H1 (cell line): ENCODE measurements around the gene MLYCD. TPM values are rescaled to one million over a fixed set of nuclear protein-coding genes. Genes with fewer than 3 reads are reported as not detected.

ENCODE experiments used
- CTCF ChIA-PET: fragments of 300-600 bp; sonication (Branson Sonifier 250); formaldehyde crosslinking; loops from one replicate; lab custom pipeline; 2021; ENCODE audit not compliant: partially characterized antibody; lab: Charles Lee
- POLR2A ChIA-PET: fragments of 300-600 bp; sonication (Branson Sonifier 250); formaldehyde crosslinking; loops from one replicate; lab custom pipeline; 2021; ENCODE audit warnings: inconsistent platforms; ENCODE audit not compliant: partially characterized antibody; lab: Charles Lee
- DNase-seq, 2 experiments: peaks; one replicate each; pipeline versions ENCODE4 v3.0.0 to v3.0.0-alpha.2; 2010 to 2022; ENCODE audit warnings: low spot score in 2 of 2, low read depth in 1 of 2, mixed read lengths in 1 of 2
- FAIRE-seq: peaks from 2 replicates; lab custom pipeline; 2011; peaks lifted over from hg19 to GRCh38; lab: Jason Lieb, UNC
- H2AFZ ChIP-seq: 2 replicates; pipeline ENCODE4 v1.8.1; 2012; ENCODE audit warnings: low read length, inconsistent platforms
- H2AK5ac ChIP-seq: 2 replicates; pipeline ENCODE4 v1.6.1; 2013; ENCODE audit warnings: low read depth, low read length
- H2BK120ac ChIP-seq: replicated peaks from 2 replicates; pipeline ENCODE3; 2013; ENCODE audit warnings: low read depth, low read length, inconsistent platforms
- H2BK12ac ChIP-seq: 2 replicates; pipeline ENCODE4 v1.6.1; 2013; ENCODE audit warnings: low read depth, low read length
- H2BK15ac ChIP-seq: 2 replicates; pipeline ENCODE4 v1.6.1; 2013; ENCODE audit warnings: low read length
- H2BK20ac ChIP-seq: 2 replicates; pipeline ENCODE4 v1.6.1; 2013; ENCODE audit warnings: low read length
- H2BK5ac ChIP-seq: 2 replicates; pipeline ENCODE4 v1.6.1; 2013; ENCODE audit warnings: low read depth, low read length
- H3K14ac ChIP-seq: 2 replicates; pipeline ENCODE4 v1.6.1; 2013; ENCODE audit warnings: inconsistent platforms; ENCODE audit not compliant: insufficient read length
- H3K18ac ChIP-seq: 2 replicates; pipeline ENCODE4 v1.6.1; 2013; ENCODE audit warnings: low read length; ENCODE audit errors: extremely low read depth
- H3K23ac ChIP-seq: 2 replicates; pipeline ENCODE4 v1.6.1; 2013; ENCODE audit warnings: inconsistent platforms; ENCODE audit not compliant: insufficient read length
- H3K23me2 ChIP-seq: 2 replicates; pipeline ENCODE4 v1.6.1; 2013; ENCODE audit warnings: low read depth, low read length
- H3K27ac ChIP-seq: 2 replicates; pipeline ENCODE4 v1.6.1; 2011; ENCODE audit warnings: low read depth, low read length, inconsistent platforms
- H3K27me3 ChIP-seq, 4 experiments: replicated peaks in 1 of 4; 1 replicate in 1 of 4; 2 replicates in 3 of 4; pipeline versions ENCODE4 v1.6.1 to v1.8.1; 2011 to 2013; ENCODE audit warnings: low read length in 3 of 4, mild to moderate bottlenecking in 3 of 4, inconsistent platforms in 2 of 4, mixed read lengths in 2 of 4, moderate library complexity in 1 of 4; ENCODE audit not compliant: control insufficient read depth in 3 of 4, insufficient read depth in 3 of 4; ENCODE audit errors: extremely low read depth in 1 of 4
- H3K36me3 ChIP-seq, 4 experiments: 2 replicates each; pipeline versions ENCODE4 v1.6.1 to v1.8.1; 2011 to 2013; ENCODE audit warnings: mild to moderate bottlenecking in 4 of 4, low read length in 3 of 4, moderate library complexity in 2 of 4, control low read depth in 1 of 4, inconsistent platforms in 1 of 4; ENCODE audit not compliant: insufficient read depth in 4 of 4, control insufficient read depth in 2 of 4
- H3K4ac ChIP-seq: replicated peaks from 2 replicates; pipeline ENCODE3; 2013; ENCODE audit warnings: low read length, low read depth, mixed read lengths, inconsistent platforms; ENCODE audit not compliant: insufficient read length
- H3K4me1 ChIP-seq, 4 experiments: replicated peaks in 1 of 4; 1 replicate in 1 of 4; 2 replicates in 3 of 4; pipeline versions ENCODE4 v1.6.1 to v1.8.1; 2011 to 2013; ENCODE audit warnings: low read length in 3 of 4, inconsistent platforms in 2 of 4, mixed read lengths in 1 of 4; ENCODE audit not compliant: insufficient read depth in 4 of 4, control insufficient read depth in 3 of 4
- H3K4me2 ChIP-seq, 2 experiments: 2 replicates each; pipeline versions ENCODE4 v1.6.1 to v1.8.1; 2011 to 2013; ENCODE audit warnings: low read depth in 2 of 2, low read length in 2 of 2, control low read depth in 1 of 2, inconsistent platforms in 1 of 2, mild to moderate bottlenecking in 1 of 2; ENCODE audit not compliant: insufficient read depth in 1 of 2
- H3K4me3 ChIP-seq, 4 experiments: fragments of 200-600, 300-600 bp in 1 of 4; sonication (generic), shearing (Covaris generic), sonication (Bioruptor Twin) in 1 of 4; 2 replicates each; pipeline versions ENCODE4 v1.5.1 to v1.8.1; 2011 to 2016; ENCODE audit warnings: low read length in 4 of 4, low read depth in 3 of 4, control low read depth in 2 of 4, inconsistent platforms in 2 of 4, mild to moderate bottlenecking in 2 of 4, mixed read lengths in 1 of 4, moderate library complexity in 1 of 4; ENCODE audit not compliant: insufficient read depth in 2 of 4; ENCODE audit errors: extremely low read depth in 1 of 4
- H3K56ac ChIP-seq: replicated peaks from 2 replicates; pipeline ENCODE3; 2013; ENCODE audit warnings: low read depth, mild to moderate bottlenecking, mixed read lengths, low read length, inconsistent platforms; ENCODE audit not compliant: insufficient read length
- H3K79me1 ChIP-seq: 2 replicates; pipeline ENCODE4 v1.6.1; 2013; ENCODE audit warnings: low read depth, low read length, control low read depth
- H3K79me2 ChIP-seq, 2 experiments: 2 replicates each; pipeline versions ENCODE4 v1.6.1 to v1.8.1; 2012 to 2013; ENCODE audit warnings: low read length in 2 of 2, mild to moderate bottlenecking in 2 of 2, inconsistent platforms in 1 of 2; ENCODE audit not compliant: insufficient read depth in 2 of 2, control insufficient read depth in 1 of 2
- H3K9ac ChIP-seq, 4 experiments: replicated peaks in 1 of 4; 1 replicate in 1 of 4; 2 replicates in 3 of 4; pipeline versions ENCODE4 v1.6.1 to v1.8.1; 2011 to 2013; ENCODE audit warnings: low read depth in 3 of 4, low read length in 3 of 4, control low read depth in 2 of 4, mild to moderate bottlenecking in 2 of 4, moderate library complexity in 2 of 4, inconsistent platforms in 1 of 4; ENCODE audit errors: extremely low read depth in 1 of 4
- H3K9me3 ChIP-seq, 2 experiments: 2 replicates each; pipeline versions ENCODE4 v1.6.1 to v1.8.1; 2012 to 2013; ENCODE audit warnings: mild to moderate bottlenecking in 2 of 2, moderate library complexity in 2 of 2, control low read depth in 1 of 2, inconsistent platforms in 1 of 2, low read depth in 1 of 2, low read length in 1 of 2, mixed read lengths in 1 of 2; ENCODE audit not compliant: insufficient read depth in 2 of 2
- H4K20me1 ChIP-seq, 2 experiments: replicated peaks in 1 of 2; 2 replicates each; pipeline versions ENCODE3 to v1.8.1; 2011 to 2013; ENCODE audit warnings: inconsistent platforms in 2 of 2, low read length in 2 of 2, mild to moderate bottlenecking in 1 of 2; ENCODE audit not compliant: insufficient read depth in 2 of 2, control insufficient read depth in 1 of 2
- H4K5ac ChIP-seq: 2 replicates; pipeline ENCODE4 v1.6.1; 2013; ENCODE audit warnings: low read length, low read depth, mixed read lengths, inconsistent platforms; ENCODE audit not compliant: insufficient read length
- H4K8ac ChIP-seq: 2 replicates; pipeline ENCODE4 v1.8.0; 2013; ENCODE audit warnings: mild to moderate bottlenecking, moderate library complexity, low read length, inconsistent platforms; ENCODE audit not compliant: insufficient read depth; ENCODE audit errors: extremely low read depth
- H4K91ac ChIP-seq: replicated peaks from 2 replicates; pipeline ENCODE3; 2013; ENCODE audit warnings: low read length, mixed read lengths, inconsistent platforms; ENCODE audit not compliant: insufficient read length
- NRF1 ChIP-seq: IDR thresholded peaks from 2 replicates; pipeline ENCODE4 v1.6.1; 2011; ENCODE audit warnings: mild to moderate bottlenecking, low read depth, low read length, improper control_type of control experiment
- POLR2AphosphoS5 ChIP-seq: IDR thresholded peaks from 2 replicates; pipeline ENCODE4 v1.6.1; 2011; ENCODE audit warnings: low read depth, low read length
- SP4 ChIP-seq: IDR thresholded peaks from 2 replicates; pipeline ENCODE4 v1.6.1; 2012; ENCODE audit warnings: low read length, inconsistent platforms
- TAF1 ChIP-seq: IDR thresholded peaks from 2 replicates; pipeline ENCODE4 v1.6.1; 2011; ENCODE audit warnings: mild to moderate bottlenecking, low read depth, low read length
- WGBS, 2 experiments: shearing (Covaris generic) in 1 of 2; methylation state at CpG; one replicate each; pipeline versions ENCODE4 v1.1.6 to v1.1.7; 2013 to 2015; ENCODE audit warnings: low lambda C conversion rate in 2 of 2, mixed read lengths in 2 of 2, inconsistent platforms in 1 of 2, low coverage in 1 of 2, missing lambda C conversion rate in 1 of 2; ENCODE audit not compliant: insufficient replicate concordance in 2 of 2, insufficient coverage in 1 of 2, insufficient read length in 1 of 2; ENCODE audit errors: extremely low coverage in 1 of 2, missing lambda C conversion rate in 1 of 2; 5-methylcytosine and 5-hydroxymethylcytosine counted together
- polyA plus RNA-seq, 7 experiments: library from polyadenylated mRNA; depleted of rRNA in 3 of 7; stranded (reverse) in 5 of 7; unstranded in 2 of 7; fragments of >200 nt in 5 of 7; fragments of 200-250 nt in 2 of 7; gene quantifications; 1 replicate in 5 of 7; 2 replicates in 1 of 7; 4 replicates in 1 of 7; pipeline versions ENCODE4 v1.2.1 to v1.2.3, GENCODE V29; 2011 to 2013; ENCODE audit warnings: missing spikeins in 2 of 7, mixed read lengths in 2 of 7
- total RNA-seq: library from RNA; stranded (reverse); fragmentation: NEBNext Ultra II Directional; extraction: Animal tissue kit (Norgen Biotek cat#: 25700); gene quantifications from 2 replicates; pipeline ENCODE4 v1.2.1, GENCODE V29; 2021

Gene MLYCD
- total and polyA plus RNA-seq, 2 of the 8 experiments (the other 6 are each of a cell fraction or from before 2014, with no cell fraction given), result 3.7 to 7.0 TPM

- no peak overlapping the region for H2BK120ac ChIP-seq
- H3K18ac ChIP-seq, result no peak overlapping the region
- H2AK5ac ChIP-seq, result no peak overlapping the region
- no peak overlapping the region for H2BK5ac ChIP-seq
- no peak for DNase-seq
- CTCF ChIA-PET, result interaction anchor here (0.8 to 1.3 kb wide), 5 partner anchors 19 to 134 kb away, joined by 3 read pairs; no protein-coding TSS in a partner anchor
- TF ChIP-seq SP4, result no peak
- TF ChIP-seq POLR2AphosphoS5, result no peak
- TF ChIP-seq NRF1, result no peak
- no peak for TF ChIP-seq TAF1
- TF ChIP-seq, all 59 proteins: peak for 0
- Histone ChIP-seq H3K4ac (no peak overlapping the region), H3K23me2 (no peaks in the 10 kb centered on the region), H2AFZ (no peak overlapping the region), H3K4me1 (peaks cover 0 to 3% (median 1%) of the 10 kb centered on the region in 4 experiments; a peak in 3 of 7 replicates), H3K56ac (no peak overlapping the region), H4K5ac (no peak overlapping the region), H3K36me3 (no peaks in the 10 kb centered on the region), H3K4me2 (no peak overlapping the region), H3K27me3 (no peaks in the 10 kb centered on the region; a peak in 1 of 7 replicates), H2BK12ac (no peak overlapping the region), H3K79me1 (no peaks in the 10 kb centered on the region), H3K9me3 (no peaks in the 10 kb centered on the region), H4K20me1 (no peaks in the 10 kb centered on the region), H3K4me3 (no peak overlapping the region), H3K79me2 (no peaks in the 10 kb centered on the region), H2BK15ac (no peak overlapping the region), H4K8ac (no peak overlapping the region), H3K14ac (no peak overlapping the region), H3K23ac (no peak overlapping the region), H4K91ac (no peak overlapping the region), H3K9ac (no peak overlapping the region), H2BK20ac (no peak overlapping the region), H3K27ac (no peak overlapping the region)
- WGBS, 2 experiments, result 95% methylated on average over 17 of the region's 17 CpGs; no CpG with 5 or more reads in 1 of the 2 experiments
- POLR2A ChIA-PET, result interaction anchor here (0.7 to 1.5 kb wide), 4 partner anchors 8 to 104 kb away, joined by 3 read pairs; no protein-coding TSS in a partner anchor
- FAIRE-seq, result no peak
Measured at GRCh38 chr16:83931556-83931955, 32.6 kb downstream of the MLYCD start.
